GM18867 (cell line): ENCODE data around the gene ATAD1.
"Not testable (repeated sequence)": the region's sequence is repeated elsewhere in the genome, so short reads cannot be mapped to it uniquely, and the experiment has no call there.

ENCODE experiments used
- ATAC-seq: cut with Tn5 transposase; IDR thresholded peaks from one replicate; pipeline ENCODE4 v1.9.1; 2021; ENCODE audit warnings: mild to moderate bottlenecking, moderate library complexity; ENCODE audit not compliant: unreplicated experiment

The ATAD1 gene

DNA sequence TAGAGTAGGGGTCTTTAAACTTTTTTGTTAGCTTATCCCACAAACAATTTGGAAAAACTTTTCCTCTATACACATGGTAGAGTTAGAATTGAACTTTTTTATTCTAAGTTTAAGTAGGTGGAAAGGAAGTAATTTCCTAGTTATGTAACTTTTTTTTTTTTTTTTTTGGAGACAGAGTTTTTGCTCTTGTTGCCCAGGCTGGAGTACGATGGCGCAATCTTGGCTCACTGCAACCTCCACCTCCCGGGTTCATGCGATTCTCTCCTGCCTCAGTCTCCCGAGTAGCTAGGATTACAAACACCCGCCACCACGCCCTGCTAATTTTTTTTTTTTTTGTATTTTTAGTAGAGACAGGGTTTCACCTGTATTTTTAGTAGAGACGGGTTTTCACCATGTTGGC lies 28.7 kb upstream of the ATAD1 start:
- ATAC-seq = not testable (repeated sequence)

DNA sequence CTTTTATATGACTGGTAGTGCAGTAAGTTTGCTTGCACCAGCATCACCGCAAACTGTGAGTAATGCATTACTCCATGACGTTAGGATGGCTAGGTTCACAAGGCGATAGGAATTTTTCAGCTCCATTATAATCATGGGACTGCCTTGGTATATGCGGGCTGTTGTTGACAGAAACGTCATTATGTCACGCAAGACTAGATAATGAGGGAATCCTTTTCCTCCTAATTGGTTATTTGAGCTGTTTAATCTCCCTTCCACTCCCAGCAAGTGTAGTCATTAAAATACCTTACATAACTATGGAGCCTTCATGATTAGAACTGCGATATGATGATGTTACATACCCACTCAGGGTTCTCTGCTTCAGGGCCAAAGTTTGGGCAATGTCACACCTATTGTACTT lies 28.0 kb upstream of the ATAD1 start:
- no peak for ATAC-seq

DNA sequence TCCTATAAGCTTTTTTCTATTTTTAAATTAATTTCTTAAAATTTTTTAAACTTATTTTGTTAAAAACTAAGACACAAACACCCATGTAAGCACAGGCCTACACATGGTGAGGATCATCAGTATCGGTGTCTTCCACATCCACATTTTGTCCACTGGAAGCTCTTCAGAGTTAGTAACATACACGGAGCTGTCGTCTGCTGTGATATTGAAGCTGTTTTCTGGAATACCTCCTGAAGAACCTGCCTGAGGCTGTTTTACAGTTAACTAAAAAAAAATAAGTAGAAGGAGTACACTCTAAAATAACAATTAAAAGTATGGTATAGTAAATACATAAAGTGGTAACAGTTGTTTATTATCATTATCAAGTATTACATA lies 27.6 kb upstream of the ATAD1 start:
- ATAC-seq = no peak

DNA sequence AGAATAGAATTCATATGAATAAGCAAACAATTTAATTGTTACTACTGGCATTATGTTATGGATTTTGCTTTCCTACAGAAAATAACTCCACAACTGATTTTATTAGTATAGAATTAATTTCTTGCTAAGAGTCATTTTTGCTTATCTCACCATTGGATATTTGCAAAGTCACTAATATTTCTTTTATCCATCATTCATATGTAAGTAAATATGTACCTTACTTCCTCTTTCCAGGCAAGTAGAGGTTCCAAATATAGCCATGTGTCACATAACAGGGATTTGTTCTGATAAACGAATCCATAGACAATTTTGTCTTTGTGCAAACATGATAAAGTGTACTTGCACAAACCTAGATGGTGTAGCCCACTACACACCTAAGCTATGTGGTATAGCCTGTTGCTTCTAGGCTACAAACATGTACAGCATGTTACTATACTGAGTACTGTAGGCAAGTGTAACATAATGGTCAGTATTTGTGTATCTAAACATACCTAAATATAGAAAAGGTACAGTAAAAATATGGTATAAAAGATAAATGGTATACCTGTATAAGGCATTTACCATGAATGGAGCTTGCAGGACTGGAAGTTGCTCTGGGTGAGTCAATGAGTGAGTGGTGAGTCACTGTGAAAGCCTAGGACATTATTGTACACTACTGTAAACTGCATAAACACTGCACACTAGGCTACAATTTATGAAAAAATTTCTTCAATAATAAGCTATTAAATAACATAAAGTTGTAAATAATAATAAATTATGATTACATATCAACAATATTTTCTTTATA lies 27.0 kb upstream of the ATAD1 start:
- no peak for ATAC-seq

DNA sequence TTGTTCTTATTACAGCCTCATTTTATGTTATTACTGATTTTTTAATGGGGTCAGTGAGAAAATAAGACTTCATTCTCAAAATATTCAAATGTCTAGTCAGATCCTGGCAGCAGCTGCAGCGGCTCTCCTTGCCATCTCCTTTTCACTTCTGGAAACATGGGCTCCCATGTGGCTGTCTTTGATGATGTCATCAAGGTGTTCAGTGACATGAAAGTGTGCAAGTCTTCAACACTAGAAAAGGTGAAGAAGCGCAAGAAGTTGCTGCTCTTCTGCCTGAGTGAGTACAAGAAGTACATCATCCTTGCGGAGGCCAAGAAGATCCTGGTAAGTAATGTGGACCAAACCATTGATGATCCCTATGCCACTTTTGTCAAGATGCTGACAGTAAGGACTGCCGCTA lies 25.7 kb upstream of the ATAD1 start:
- no peak for ATAC-seq

DNA sequence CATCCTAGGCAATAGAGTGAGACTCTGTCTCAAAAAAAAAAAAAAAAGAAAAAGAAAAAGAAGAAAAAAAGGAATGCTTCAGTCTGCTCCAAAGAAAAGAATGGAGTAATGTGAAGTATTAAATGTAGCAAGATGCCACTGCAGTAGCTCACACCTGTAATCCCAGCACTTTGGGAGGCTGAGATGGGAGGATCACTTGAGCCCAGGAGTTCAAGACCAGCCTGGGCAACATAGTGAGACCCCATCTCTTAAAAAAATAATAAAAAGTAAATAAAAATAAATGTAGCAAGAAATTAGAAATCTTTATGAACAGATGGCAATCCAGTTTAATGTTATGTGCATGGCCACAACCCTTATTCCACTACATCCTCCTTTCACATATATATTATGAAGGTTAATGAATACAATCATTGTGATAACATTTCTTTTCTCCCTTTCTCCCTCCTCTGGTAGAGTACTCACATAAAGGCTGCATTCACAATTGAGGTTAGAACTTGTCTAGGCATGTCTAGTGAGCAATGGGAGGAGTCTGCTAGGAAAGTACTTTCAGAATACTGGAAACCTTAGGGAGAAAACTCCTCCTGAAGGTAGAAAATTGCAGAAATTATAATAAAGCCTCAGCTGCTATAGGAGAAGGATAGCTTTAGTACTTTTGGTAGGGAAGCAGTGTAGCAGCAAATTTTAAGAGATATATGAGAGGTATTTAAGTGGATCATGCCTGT lies 24.9 kb upstream of the ATAD1 start:
- ATAC-seq = no peak

DNA sequence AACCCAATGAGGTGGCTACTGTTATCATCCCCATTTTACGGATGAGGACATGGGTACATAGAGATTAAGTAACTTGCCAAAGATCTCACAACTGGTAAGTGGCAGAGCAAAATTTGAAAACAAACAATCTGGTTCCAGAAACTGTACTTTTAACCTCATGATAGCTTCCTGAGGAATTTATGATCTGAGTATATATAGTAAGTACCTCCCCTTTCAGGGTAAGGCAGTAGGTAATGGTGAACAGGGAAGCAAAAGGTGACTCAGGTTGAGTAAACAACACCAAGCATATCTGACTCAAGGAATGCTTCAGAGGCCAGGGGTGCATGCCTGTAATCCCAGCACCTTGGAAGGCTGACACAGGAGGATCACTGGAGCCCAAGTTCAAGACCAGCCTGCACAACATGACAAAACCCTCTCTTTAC lies 24.2 kb upstream of the ATAD1 start:
- ATAC-seq = no peak

DNA sequence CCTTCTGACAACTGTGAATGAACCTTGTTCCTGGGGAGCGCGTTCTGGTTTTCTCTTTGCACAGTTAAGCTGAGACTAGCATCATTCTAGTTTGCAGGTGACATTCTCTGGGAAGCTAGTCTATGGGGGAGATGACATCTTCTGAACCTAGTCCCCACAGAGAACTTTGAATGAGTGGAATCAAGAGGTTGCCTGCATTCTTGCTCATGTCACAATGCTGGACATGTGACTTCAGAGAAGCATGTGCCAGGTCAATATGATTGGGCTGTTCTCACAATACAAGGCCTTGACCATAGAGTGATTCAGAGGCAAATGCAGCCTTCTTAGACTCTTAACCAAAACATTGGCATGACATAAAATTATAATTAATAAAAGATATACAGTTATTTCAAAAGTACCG lies 23.2 kb upstream of the ATAD1 start:
- ATAC-seq = no peak

DNA sequence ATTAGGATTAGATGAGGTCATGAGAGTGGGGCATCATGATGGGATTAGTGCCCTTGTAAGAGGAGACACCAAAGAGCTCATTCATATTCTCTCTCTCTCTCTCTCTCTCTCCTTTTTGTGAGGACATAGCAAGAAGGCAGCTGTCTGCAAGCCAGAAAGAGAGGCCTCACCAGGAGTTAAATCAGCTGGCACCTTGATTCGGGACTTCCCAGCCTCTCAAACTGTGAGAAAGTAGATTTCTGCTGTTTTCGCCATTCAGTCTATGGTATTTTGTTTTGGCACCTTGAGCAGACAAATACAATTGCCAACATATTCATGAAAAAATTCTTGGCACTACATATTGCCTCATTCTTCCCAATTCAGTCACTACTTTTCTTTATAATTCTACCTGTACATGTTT lies 20.6 kb upstream of the ATAD1 start:
- ATAC-seq = no peak

DNA sequence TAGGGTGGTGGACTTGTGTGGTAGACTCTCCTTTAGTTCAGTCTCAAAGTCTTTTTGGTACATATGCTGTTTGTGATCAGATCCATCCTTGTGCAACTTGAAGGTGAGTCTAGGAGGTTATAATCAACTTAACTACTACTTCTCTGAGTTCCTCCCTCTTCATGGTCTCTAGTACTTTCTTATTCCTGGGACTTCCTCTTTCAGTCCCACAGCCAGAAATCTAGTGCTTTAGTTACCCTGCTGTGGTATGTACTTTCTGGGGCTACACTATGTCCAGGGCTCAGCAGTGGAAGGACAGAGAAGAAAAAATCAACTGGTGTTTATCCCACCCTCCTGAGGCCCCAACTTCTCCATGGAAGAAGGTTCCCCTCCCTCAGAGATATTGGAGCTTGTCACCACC lies 19.4 kb upstream of the ATAD1 start:
- no peak for ATAC-seq

DNA sequence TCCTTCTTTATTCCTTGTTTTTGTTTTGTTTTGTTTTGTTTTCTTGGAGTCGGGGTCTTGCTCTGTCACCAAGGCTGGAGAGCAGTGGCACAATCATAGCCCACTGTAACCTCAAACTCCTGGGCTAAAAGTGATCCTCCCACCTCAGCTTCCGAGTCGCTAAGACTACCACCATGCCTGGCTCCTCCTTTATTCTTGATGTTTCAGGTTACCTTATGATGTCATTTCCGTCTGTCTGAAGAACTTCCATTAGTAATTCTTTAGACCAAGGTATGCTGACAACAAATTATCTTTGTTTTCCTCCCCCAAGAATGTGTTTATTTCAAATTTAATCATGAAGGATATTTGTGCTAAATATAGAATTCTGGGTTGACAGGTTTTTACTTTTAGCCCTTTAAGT lies 18.1 kb upstream of the ATAD1 start:
- ATAC-seq = no peak

DNA sequence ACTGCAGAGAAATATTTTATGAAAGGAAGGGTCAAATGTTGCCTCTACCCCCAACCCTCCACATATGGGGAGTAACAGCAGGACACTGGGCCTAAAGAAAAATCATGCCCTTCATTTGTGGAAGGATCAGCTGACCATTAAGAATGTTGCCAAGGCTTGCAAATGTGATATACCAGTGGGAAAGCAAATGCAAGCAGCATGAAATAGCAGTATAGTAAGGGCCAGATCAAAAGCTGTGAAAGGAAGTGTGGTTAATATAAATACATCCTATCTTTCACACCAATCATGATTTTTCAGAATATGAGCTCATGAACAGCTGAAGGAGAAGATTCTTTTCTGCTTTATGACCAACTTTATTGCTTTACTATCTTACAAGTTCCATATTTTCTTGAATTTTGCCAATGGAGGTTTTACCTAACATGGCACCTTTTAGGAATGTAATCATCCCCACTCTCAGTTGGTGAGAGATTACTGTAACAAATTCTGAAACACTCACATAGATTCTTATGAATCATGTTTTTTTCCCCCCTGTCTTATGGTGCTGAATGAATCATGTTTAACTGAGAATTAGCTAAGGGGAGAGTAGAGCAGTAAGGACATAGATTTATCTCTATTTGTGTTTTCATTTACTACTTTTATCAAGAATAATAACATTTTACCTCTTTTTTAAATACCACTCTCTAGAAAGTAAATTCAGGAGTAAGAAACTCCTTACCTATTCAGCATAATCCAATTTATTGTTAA lies 12.1 kb upstream of the ATAD1 start:
- ATAC-seq = no peak

DNA sequence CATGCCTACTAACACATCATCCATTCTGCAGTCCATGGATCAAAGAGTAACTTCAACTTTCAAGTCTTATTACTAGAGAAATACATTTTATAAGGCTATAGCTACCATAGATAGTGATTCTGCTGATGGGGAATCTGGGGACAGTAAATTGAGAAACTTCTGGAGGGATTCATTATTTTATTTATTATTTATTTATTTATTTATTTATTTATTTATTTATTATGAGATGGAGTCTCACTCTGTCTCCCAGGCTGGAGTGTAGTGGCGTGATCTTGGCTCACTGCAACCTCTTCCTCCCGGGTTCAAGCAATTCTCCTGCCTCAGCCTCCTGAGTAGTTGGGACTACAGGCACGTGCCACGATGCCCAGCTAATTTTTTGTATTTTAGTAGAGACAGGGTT lies 11.0 kb upstream of the ATAD1 start:
- ATAC-seq = not testable (repeated sequence)

DNA sequence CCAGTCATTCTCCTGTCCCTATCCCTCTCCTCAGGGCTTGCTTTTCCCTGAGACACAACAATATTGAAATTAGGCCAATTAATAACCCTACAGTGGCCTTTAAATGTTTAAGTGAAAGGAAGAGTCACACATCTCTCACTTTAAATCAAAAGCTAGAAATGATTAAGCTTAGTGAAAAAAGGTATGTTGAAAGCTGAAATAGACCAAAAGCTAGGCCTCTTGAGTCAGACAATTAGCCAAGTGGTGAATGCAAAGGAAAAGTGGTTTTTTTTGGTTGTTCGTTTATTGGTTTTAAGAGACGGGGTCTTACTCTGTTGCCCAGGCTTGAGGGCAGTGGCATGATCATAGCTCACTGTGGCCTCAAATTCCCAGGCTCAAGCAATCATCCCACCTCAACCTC lies 9.7 kb upstream of the ATAD1 start:
- no peak for ATAC-seq

DNA sequence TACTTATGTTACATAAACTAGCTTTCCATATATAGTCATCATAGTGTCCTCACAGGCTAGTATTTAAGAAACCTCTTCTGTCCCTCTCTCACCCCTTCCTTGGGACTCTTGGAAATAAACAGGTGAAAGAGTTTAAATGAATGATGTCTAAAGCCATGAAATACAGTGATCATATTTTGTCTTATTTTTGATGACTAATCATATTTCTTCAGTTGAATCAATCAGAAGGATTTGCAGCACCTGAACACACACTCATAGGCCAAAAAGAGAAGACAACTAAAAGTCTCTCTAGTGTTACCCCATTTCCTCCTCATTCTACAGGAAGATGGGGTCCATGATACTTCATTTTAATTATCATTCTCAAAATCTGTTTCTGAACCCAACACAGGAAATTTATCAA lies 8.6 kb upstream of the ATAD1 start:
- no peak for ATAC-seq

DNA sequence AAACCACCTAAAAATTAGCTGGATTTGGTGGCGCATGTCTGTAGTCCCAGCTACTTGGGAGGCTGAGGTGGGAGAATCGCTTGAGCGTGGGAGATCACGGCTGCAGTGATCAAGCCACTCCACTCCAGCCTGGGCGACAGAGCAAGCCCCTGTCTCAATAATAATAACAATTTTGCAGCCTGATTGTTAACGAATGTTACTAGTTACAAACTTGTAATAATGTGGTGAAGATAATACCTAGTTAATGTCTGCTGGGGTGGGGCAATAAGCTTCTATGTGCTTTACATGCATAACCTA lies 1.2 kb upstream of the ATAD1 start:
- no peak for ATAC-seq

DNA sequence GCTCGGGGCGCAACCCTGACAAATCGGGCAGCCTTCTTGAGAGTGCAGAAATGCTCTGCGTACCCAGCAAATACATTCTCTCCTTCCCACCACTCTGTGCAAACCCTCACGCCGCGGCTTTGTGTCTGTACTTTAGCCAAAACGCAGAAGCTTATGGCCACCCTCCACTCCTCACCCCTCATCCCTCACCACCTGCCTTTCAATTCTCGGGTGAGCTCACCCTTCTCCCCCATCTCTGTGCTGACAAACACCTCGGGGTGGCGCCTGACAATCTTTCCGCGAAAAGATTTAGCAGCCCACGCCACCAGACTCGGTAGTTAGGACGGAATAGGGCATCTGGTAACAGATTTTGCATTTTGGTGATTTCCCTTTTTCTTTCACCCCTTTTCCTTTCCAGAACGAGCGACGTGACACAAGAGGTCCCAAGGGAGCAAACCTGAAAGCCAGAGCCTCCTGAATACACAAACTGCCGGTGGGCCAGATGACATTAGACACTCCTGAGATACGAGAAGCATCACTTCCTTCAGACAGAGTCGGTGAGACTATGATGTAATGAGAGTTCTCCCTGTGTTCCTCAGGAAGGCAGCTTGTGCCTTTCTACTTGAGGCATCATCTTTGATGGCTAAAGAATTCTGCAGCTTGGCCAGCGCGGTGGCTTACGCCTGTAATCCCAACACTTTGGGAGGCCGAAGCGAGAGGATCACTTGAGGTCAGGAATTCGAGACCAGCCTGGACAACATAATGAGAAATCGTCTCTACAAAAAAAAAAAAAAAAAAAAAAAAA lies 671 bp upstream of the ATAD1 start:
- peak; percentile 53 for ATAC-seq

DNA sequence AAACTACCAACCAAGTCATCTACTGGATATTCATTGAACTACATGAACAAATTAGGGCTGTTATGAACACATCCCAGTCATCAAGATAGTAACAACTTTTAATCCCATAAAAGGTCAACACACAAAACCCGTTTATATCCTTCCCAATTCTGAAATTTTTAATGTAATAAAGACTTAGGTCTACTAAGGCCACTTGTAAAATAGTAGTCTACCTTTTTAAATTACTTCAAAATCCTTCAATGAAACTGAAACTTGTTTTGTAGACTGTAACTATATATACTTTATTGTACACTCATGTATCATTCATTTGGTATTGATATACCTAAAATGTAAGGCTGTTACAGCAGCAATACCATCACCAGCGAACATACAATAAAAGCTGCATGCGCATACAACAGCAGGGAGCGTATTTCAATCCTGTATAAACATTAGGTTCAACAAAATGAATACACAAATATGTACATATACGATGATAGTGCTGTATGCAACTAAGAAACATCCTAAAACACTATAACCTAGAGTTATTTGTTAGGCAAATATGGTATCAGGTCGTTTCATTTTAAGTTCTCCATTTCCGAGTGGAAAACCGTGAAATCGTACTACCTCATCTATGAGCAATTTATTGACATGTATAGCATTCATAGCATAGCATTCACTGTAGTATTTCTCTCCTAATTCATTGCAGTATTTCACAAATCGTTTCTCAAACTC lies 973 bp downstream of the ATAD1 start:
- ATAC-seq = no peak

DNA sequence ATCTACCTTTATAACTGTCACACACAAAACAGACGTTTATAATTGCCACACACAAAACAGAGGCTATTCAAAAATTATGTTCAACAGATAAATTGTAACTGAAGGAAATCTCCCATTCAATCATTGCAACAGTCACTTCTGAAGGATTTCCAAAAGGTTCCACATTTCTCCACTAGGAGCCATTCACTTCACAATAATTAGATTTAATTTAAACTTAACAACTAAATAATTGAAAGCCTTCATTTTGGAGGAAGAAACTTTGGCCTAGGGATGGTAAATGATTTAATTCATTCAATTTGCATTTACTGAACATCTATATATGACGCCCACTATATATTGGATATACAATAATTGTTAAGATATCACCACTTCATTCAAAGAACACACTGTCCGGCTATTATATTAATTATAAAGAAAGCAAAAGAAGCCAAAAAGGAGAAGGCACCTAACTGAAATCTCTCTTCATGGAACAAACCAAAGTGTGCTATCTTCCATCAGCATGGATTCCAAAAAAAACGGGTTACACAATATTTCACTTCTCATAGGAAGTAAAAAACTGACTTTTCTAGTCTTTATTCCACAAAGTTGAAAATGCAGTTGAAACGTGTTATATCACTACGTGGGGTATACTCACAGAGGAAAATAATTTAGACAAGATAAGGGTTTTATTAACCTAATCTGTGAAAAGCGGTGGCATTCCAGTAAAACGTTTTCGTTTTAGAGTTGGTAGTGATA lies 1.7 kb downstream of the ATAD1 start:
- ATAC-seq = no peak

DNA sequence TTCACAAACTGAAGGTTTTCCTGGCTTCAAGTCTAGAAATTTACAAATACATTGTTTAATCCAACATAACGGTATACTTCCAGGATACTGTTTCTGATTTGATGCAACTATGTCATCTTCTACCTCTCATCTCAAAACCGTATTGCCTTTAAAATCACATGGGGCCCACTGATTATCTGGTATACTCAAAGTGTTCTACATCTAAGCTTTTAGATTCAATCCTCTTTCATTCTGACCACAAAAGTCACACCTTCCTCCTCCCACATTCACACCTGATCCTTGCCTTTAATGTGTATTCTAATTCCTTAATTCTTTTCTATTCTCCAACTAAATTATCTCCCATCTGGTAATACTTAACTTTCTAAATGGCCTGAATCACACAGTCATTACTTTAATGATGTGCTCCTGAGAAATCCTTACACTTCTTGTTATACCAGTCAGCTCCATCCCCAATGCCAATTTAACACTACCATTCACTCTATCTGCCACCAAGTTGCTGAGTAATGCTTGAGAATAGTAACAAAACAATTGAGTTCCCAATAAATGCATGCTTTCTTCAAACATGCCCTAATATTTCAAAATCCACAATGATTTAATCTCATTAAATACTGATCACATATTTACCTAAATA lies 13.0 kb downstream of the ATAD1 start:
- ATAC-seq = no peak
